Measurements from ENCODE around the gene HLA-F.

Gene HLA-F

DNA sequence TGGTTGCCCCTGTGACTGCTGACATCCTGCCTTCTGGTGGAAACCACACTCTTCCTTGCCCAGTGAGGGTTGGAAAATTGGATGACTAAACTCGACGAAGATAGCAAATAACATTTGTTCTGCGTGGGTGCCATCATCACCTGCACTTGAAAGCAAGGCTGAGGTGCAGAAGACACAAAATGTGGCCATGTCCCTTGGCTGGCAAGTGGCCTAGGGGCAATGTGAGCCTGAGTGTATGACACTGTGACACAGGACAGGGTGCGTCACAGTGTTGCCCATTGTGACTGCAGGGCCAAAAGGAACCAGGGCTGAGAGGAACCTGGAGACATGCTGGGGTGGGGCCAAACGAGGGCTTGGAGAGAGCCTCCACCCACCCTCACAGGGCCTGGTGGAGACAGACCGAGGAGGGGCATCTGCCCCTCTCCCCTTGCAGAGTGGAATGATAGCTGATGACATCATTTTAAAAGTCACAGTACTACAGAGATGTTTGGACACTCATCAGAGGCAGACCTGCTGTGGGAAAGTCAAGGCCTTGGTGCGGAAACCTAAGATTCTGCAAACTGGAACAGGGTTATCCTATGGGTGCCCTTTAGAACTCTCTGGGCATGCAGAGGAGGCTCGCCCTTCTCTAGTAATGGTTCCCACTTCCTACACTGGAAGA is 12.8 kb upstream of the HLA-F start:
- Histone ChIP-seq H2AFZ (ENCODE audit: low read depth) (no peak overlapping the region), H3K4me2 (no peak overlapping the region)
- TF ChIP-seq, protein P1, sequence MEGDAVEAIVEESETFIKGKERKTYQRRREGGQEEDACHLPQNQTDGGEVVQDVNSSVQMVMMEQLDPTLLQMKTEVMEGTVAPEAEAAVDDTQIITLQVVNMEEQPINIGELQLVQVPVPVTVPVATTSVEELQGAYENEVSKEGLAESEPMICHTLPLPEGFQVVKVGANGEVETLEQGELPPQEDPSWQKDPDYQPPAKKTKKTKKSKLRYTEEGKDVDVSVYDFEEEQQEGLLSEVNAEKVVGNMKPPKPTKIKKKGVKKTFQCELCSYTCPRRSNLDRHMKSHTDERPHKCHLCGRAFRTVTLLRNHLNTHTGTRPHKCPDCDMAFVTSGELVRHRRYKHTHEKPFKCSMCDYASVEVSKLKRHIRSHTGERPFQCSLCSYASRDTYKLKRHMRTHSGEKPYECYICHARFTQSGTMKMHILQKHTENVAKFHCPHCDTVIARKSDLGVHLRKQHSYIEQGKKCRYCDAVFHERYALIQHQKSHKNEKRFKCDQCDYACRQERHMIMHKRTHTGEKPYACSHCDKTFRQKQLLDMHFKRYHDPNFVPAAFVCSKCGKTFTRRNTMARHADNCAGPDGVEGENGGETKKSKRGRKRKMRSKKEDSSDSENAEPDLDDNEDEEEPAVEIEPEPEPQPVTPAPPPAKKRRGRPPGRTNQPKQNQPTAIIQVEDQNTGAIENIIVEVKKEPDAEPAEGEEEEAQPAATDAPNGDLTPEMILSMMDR (conservative IDR thresholded peaks at IDR 0.05; ENCODE audit: low read depth, low read length): no peak

DNA sequence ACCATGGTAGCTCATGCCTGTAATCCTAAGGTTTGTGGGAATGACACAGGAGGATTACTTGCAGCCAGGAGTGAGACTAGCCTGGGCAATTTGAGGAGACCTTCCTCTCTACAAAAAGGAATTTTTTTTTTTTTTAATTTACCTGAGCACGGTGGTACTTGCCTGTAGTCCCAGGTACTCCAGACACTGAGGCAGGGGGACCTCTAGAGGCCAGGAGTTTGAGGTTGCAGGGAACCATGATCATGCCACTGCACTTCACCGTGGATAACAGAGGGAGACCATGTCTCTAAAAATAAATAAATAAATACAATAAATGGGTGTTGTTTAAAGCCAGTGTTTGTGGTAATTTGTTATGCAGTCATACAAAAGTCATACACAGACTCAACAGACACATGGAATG is 2.4 kb upstream of the HLA-F start:
- no peaks in the 10 kb centered on the region for H3K27me3 ChIP-seq (ENCODE audit: insufficient read depth, low read depth)
- H3K27ac ChIP-seq: no peak overlapping the region
- no peaks in the 10 kb centered on the region for H4K20me1 ChIP-seq (ENCODE audit: insufficient read depth)
- H3K9ac ChIP-seq: no peak overlapping the region
- TF ChIP-seq, protein P1 (conservative IDR thresholded peaks at IDR 0.05; ENCODE audit: low read depth, low read length): no peak
- H3K4me3 ChIP-seq (IDR thresholded peaks at IDR 0.05; ENCODE audit: insufficient read depth, low read depth, low read length): no peak overlapping the region
- H3K36me3 ChIP-seq (ENCODE audit: insufficient read depth): no peaks in the 10 kb centered on the region
- no peak overlapping the region for H2AFZ ChIP-seq (ENCODE audit: low read depth)
- no peaks in the 10 kb centered on the region for H3K79me2 ChIP-seq (ENCODE audit: insufficient read depth, low read depth)
- H3K4me1 ChIP-seq (ENCODE audit: low read depth, poor library complexity, severe bottlenecking): no peaks in the 10 kb centered on the region
- no peak overlapping the region for H3K4me2 ChIP-seq

More for the DNA sequence above, 12.8 kb upstream of the HLA-F start:
- H4K20me1 ChIP-seq (ENCODE audit: insufficient read depth): no peaks in the 10 kb centered on the region
- H3K36me3 ChIP-seq (ENCODE audit: insufficient read depth): no peaks in the 10 kb centered on the region
- no peak overlapping the region for H3K9ac ChIP-seq
- H3K79me2 ChIP-seq (ENCODE audit: insufficient read depth, low read depth): no peaks in the 10 kb centered on the region
- H3K27me3 ChIP-seq (ENCODE audit: insufficient read depth, low read depth): no peaks in the 10 kb centered on the region; the same call in 1 of the 2 replicates
- no peaks in the 10 kb centered on the region for H3K4me1 ChIP-seq (ENCODE audit: low read depth, poor library complexity, severe bottlenecking)
- H3K4me3 ChIP-seq (IDR thresholded peaks at IDR 0.05; ENCODE audit: insufficient read depth, low read depth, low read length): no peak overlapping the region
- H3K27ac ChIP-seq: no peak overlapping the region

DNA sequence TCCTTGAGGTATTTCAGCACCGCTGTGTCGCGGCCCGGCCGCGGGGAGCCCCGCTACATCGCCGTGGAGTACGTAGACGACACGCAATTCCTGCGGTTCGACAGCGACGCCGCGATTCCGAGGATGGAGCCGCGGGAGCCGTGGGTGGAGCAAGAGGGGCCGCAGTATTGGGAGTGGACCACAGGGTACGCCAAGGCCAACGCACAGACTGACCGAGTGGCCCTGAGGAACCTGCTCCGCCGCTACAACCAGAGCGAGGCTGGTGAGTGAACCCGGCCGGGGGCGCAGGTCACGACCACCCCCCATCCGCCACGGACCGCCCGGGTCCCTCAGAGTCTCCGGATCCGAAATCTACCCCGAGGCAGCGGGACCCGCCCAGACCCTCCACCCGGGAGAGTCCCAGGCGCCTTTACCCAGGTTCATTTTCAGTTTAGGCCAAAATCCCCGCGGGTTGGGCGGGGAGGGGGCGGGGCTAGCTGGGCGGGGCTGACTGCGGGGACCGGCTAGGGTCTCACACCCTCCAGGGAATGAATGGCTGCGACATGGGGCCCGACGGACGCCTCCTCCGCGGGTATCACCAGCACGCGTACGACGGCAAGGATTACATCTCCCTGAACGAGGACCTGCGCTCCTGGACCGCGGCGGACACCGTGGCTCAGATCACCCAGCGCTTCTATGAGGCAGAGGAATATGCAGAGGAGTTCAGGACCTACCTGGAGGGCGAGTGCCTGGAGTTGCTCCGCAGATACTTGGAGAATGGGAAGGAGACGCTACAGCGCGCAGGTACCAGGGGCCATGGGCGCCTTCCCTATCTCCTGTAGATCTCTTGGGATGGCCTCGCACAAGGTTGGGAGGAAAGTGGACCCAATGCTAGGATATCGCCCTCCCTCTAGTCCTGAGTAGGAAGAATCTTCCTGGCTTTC is 693 bp downstream of the HLA-F start:
- Histone ChIP-seq H3K4me3 (IDR thresholded peaks at IDR 0.05; ENCODE audit: insufficient read depth, low read depth, low read length) (no peak overlapping the region), H3K27ac (no peak overlapping the region), H3K9ac (peak overlapping the region; percentile 60; the same call in 1 of the 2 replicates), H2AFZ (ENCODE audit: low read depth) (peak overlapping the region; percentile 99), H3K27me3 (ENCODE audit: insufficient read depth, low read depth) (no peaks in the 10 kb centered on the region), H3K4me1 (ENCODE audit: low read depth, poor library complexity, severe bottlenecking) (no peaks in the 10 kb centered on the region), H3K79me2 (ENCODE audit: insufficient read depth, low read depth) (no peaks in the 10 kb centered on the region), H4K20me1 (ENCODE audit: insufficient read depth) (no peaks in the 10 kb centered on the region), H3K36me3 (ENCODE audit: insufficient read depth) (no peaks in the 10 kb centered on the region), H3K4me2 (peak overlapping the region; percentile 62; the same call in 1 of the 2 replicates)
- TF ChIP-seq, protein P1 (conservative IDR thresholded peaks at IDR 0.05; ENCODE audit: low read depth, low read length): no peak

DNA sequence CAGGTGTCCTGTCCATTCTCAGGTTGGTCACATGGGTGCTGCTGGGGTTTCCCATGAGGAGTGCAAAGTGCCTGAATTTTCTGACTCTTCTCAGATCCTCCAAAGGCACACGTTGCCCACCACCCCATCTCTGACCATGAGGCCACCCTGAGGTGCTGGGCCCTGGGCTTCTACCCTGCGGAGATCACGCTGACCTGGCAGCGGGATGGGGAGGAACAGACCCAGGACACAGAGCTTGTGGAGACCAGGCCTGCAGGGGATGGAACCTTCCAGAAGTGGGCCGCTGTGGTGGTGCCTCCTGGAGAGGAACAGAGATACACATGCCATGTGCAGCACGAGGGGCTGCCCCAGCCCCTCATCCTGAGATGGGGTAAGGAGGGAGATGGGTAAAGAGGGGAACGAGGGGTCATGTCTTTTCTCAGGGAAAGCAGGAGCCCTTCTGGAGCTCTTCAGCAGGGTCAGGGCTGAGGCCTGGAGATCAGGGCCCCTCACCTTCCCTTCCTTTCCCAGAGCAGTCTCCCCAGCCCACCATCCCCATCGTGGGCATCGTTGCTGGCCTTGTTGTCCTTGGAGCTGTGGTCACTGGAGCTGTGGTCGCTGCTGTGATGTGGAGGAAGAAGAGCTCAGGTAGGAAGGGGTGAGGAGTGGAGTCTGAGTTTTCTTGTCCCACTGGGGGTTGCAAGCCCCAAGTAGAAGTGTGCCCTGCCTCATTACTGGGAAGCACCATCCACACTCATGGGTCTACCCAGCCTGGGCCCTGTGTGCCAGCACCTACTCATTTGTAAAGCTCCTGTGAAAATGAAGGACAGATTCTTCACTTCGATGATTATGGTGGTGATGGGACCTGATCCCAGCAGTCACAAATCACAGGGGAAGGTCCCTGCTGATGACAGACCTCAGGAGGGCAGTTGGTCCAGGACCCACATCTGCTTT is 2.0 kb downstream of the HLA-F start:
- Histone ChIP-seq H3K9ac (no peak overlapping the region), H3K4me2 (no peak overlapping the region), H3K4me1 (ENCODE audit: low read depth, poor library complexity, severe bottlenecking) (no peaks in the 10 kb centered on the region), H3K4me3 (IDR thresholded peaks at IDR 0.05; ENCODE audit: insufficient read depth, low read depth, low read length) (no peak overlapping the region), H4K20me1 (ENCODE audit: insufficient read depth) (no peaks in the 10 kb centered on the region), H2AFZ (ENCODE audit: low read depth) (no peak overlapping the region), H3K36me3 (ENCODE audit: insufficient read depth) (no peaks in the 10 kb centered on the region), H3K27ac (no peak overlapping the region), H3K79me2 (ENCODE audit: insufficient read depth, low read depth) (no peaks in the 10 kb centered on the region), H3K27me3 (ENCODE audit: insufficient read depth, low read depth) (no peaks in the 10 kb centered on the region)
- TF ChIP-seq, protein P1 (conservative IDR thresholded peaks at IDR 0.05; ENCODE audit: low read depth, low read length): no peak

Measured in KMS-11 (cell line).